ENCODE measurements around the gene CFAP20DC.

GRCh38 chr3:58706395-58707167 is 343.2 kb downstream of the CFAP20DC start:
- TF ChIP-seq, protein P1, sequence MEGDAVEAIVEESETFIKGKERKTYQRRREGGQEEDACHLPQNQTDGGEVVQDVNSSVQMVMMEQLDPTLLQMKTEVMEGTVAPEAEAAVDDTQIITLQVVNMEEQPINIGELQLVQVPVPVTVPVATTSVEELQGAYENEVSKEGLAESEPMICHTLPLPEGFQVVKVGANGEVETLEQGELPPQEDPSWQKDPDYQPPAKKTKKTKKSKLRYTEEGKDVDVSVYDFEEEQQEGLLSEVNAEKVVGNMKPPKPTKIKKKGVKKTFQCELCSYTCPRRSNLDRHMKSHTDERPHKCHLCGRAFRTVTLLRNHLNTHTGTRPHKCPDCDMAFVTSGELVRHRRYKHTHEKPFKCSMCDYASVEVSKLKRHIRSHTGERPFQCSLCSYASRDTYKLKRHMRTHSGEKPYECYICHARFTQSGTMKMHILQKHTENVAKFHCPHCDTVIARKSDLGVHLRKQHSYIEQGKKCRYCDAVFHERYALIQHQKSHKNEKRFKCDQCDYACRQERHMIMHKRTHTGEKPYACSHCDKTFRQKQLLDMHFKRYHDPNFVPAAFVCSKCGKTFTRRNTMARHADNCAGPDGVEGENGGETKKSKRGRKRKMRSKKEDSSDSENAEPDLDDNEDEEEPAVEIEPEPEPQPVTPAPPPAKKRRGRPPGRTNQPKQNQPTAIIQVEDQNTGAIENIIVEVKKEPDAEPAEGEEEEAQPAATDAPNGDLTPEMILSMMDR (IDR thresholded peaks at IDR 0.05): no peak
- TF ChIP-seq EP300 (IDR thresholded peaks at IDR 0.05) (no peak), POLR2A (IDR thresholded peaks at IDR 0.05) (no peak), POLR2AphosphoS5 (IDR thresholded peaks at IDR 0.05) (no peak)

Data from gastroesophageal sphincter (tissue), 3 donors.